Measurements from ENCODE around the gene VASH2.
"Not testable (repeated sequence)": the region's sequence is repeated elsewhere in the genome, so short reads cannot be mapped to it uniquely, and the experiment has no call there.

Gene VASH2

DNA sequence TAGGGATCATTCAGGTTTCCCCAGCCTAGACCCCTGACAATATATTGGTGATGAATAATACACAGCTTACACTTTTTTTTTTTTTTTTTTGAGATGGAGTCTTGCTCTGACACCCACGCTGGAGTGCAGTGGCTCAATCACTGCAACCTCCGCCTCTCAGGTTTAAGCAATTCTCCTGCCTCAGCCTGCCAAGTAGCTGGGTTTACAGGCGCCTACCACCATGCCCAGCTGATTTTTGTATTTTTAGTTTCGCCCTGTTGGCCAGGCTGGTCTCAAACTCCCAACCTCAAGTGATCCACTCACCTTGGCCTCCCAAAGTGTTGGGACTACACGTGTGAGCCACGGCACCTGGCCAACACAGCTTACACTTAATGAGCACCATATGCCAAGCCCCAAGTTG, 7.2 kb downstream of the VASH2 start:
- DNase-seq (ENCODE audit: low read depth): no peak

DNA sequence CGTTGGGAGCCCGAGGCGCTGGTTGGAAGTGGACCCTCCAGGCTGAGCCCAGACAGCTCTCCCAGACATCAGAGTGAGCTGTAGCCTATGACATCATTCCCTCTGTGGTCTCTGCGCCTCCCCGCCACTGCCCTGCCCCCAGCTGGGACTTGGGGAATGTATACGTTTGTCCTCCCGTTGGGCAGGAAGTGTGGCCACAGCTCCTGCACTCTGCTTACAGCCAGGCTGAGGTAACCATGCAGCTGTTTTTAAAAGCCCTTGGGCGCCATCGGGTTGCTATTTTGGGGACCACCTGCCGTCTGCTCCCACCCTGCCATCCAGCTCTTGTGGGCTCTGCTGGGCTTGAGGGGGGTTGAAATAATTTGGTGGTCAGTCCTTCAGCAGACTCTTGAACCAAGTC, 7.8 kb downstream of the VASH2 start:
- DNase-seq (ENCODE audit: low read depth): no peak

DNA sequence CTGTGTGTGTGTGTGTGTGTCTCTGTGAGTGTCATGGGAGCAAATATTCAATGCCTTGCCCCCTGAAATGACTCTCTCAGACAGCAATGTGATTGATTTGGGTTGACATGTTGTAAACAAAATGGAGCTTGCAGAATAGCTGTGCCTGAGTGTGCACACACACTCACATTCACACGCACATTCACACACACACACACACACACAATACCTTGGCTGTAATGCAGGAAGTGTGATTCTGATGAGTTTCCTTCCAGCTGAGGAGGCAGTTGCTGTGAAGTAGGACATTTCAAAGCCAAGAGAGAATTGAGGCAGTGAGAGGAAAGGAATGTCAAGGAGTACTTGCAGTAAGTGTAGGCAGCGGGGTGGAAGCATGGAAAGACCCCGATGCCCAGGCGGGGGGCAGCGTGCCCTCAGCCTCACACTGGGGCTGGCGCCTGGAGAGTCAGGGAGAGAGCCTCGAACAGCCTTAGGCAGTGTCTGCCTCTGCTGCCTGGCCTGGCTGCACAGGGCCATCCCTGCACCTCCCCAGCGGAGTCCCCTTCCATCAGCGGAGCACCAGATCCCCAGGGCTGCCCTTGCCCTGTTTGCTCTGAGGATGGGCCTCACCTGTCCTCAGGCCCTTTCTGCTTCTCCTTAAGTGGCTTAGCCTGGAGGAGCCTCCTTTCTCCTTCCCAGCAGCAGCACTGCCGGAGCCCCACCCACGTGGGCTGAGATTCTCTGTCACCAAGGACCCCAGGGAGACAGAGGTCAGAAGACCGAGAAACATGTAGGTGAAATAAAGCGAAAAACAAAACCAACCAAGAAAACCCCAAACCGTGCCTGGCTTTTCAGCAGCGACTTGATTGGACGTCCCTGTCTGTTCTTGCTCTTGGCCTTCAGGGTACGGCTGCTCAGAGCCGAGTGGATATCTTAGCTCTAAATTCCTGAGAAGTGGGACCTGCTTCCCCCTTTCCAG, 9.2 kb downstream of the VASH2 start:
- no peak for DNase-seq (ENCODE audit: low read depth)

DNA sequence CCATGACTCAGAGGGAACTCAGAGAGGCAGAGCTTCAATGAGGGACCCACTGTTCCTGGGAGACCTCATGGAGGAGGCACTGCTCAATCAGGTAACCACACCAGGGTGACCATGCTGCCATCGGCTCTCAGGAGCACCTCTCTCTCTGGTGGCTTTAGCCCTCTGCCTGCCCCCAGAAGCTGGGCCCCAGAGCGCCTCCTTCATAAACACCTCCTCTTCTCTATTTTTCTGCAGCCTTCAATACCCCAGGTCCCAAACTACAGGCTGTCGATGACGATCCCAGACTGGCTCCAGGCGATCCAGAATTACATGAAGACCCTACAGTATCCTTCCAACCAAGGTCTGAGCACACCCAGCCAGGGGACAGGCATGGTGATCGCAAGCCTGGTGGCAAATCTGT, 10.6 kb downstream of the VASH2 start:
- DNase-seq (ENCODE audit: low read depth): no peak

DNA sequence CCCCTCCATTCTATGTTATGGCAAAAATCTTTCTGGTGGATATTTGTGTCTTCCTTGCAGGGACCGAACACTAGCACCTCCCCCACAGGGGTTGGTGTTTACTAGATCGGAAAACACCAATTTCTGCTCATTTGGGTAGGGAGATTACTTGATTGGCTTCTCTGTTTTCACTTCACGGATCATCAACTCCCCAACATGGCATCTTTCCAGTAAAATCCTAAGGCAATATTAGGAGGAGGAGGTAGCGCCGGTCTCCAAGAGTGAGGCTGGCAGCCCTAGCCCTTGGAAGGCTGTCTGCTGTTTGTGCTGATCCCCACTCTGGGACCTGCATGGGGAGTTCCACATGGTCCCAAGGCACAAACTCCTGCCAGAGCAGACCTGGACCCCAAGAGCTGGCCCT, 12.2 kb downstream of the VASH2 start:
- no peak for DNase-seq (ENCODE audit: low read depth)

DNA sequence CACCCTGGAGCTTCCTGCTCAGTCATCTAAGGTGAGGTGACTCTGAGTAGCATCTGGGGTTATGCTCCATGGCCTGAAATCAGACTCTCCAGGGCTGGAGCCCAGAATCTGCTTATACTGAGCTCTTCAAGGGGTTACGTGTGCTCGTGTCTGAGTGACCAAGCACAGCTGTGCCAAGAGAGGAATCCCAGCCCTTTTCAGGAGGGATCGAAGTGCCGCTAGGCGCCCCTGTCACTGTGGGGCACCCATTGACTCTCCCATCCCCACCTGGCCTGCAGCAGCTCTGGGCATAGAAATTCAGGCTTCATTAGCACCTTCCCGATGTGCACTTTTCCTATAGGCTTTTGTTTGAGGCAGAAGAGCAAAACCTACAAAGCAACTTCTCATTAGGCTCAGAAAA, 13.8 kb downstream of the VASH2 start:
- DNase-seq (ENCODE audit: low read depth): no peak

DNA sequence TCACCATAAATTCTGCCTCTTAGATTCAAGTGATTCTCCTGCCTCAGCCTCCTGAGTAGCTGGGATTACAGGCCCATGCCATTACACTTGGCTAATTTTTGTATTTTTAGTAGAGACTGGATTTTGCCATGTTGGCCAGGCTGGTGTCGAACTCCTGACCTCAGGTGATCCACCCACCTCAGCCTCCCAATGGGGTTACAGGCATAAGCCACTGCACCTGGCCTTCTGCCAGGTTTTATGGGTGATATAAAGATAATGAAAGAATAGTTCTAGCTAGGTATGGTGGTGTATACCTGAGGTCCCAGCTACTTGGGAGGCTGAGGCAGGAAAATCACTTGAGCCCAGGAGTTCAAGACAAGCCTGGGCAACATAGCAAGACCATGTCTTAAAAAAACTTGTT, 14.7 kb downstream of the VASH2 start:
- DNase-seq (ENCODE audit: low read depth): not testable (repeated sequence)

DNA sequence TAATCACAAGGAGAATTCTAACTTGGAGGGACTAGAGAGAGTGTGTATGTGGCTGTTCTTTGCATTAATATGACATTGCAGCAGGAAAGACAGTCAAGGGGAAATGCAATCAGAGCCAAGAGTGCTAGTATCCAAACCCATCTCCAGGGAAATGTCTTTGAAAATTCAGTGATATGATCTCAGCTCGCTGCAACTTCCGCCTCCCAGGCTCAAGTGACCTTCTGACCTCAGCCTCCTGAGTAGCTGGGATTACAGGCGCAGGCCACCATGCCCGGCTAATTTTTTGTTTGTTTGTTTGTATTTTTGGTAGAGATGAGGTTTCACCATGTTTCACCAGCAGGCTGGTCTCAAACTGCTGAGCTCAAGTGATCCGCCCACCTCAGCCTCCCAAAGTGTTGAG, 16.3 kb downstream of the VASH2 start:
- no peak for DNase-seq (ENCODE audit: low read depth)

DNA sequence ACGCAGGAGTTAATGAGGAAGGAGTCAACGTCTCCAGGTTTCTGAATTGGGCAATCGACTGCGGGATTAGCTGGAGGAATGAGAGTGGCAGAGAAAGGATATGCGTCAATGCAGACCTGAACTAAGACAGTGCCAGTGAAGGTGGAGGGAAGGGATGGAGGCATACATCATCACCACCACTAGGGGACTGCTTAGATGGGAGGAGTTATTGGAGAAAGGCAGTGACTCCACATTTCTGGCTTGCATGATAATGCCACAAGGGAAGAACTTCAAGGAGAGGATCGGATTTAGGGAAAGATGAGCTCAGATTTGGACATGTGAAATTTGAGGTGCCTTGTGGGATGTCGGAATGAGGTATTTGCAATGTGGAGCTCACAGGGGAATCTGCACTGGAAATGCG, 17.5 kb downstream of the VASH2 start:
- no peak for DNase-seq (ENCODE audit: low read depth)

DNA sequence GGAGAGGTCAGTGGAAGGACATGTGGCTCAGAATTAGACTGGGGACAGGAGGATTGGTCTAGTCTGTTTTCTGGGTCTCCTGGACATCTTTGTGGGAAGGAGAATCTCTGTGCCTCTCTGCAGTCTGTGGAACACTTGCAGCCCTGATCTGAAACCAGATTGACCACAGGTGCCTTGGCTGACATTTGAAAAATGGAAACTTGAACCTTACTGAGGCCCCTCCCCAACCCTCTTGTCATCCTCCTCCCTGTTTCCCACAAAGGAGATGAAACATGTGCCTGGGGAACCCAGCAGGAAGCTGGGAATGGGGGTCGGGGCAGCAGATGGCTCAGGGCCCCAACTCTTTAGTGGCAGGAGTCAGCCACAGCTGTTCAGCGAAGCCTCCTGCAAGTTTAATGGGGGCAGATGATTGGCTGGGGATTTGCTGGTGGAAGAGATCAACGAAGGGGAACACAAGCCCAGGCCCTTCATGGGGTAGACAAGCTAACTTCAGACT, 18.1 kb downstream of the VASH2 start:
- no peak for DNase-seq (ENCODE audit: low read depth)

DNA sequence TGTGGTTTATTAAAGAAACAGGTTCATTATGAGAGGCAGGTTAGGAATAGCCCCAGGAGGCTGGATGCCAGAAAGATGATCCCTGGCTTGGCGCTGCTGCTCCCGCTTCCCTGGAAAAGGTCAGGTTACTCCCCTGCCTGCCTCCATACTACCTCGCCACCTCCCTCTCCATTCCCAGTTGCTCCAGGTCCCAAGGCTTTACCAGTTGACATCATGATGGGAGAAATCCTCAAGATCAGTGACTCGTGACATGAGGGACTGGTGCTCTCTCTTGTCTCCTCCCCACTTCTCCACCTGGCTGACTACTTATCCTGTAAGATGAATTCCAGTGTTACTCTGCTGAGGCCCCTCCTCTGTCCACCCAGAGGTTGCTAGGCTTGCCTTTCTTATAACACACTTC, 19.7 kb downstream of the VASH2 start:
- DNase-seq (ENCODE audit: low read depth): no peak

DNA sequence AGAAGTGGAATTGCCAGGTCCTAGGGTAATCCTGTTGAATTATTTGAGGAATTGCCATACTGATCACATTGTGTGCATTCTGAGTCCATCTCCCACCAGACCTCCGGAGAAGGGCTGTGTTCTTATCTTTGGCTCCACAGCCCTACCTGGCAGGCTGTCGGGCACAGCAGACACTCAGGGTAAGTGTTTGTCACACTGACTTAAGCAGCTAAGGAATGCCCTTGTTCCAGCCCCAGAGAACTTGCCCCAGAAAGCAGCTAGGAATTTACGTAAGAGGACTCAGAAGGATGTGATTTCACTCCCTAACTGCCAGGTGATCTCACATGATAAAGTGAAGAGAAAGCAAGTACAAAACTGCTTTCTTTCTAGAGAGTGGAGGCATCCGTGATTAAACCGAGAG, 21.0 kb downstream of the VASH2 start:
- no peak for DNase-seq (ENCODE audit: low read depth)

DNA sequence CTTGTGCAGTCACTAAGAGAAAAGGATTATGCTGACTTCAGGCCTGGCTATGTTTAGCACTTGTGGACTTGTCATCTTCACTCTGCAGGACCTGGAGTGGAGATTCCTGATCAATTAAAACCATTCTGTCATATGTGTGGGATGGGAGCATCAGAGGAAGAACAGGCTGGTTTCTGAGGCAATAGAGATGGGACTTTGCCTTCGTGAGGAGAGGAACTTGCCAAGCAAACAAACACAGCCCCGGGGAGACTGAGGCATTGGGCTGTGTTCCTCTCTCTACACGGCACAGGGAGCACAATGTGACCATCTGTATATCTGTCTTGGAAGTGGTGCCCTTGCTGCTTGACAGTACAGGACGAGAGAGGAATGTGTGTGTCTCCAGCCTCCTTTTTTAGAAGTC, 23.1 kb downstream of the VASH2 start:
- DNase-seq (ENCODE audit: low read depth): no peak

DNA sequence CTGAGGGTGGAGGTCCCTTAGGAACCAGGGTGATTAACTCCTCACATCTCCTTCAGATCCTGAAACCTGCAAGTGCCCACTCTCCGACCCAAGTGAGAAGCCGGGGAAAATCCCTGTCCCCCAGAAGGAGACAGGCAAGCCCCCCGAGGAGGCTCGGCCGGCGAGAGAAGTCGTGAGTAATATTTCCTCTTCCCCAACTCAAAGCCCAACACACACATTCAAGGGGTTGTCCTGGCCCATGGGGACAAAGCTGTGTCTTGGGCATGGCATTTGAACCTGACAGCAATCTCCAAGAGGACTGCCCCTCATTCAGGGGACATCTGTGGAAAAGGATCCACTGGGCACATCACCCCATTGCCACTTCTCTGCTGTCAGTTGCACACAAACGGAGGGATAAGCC, 23.6 kb downstream of the VASH2 start:
- no peak for DNase-seq (ENCODE audit: low read depth)

DNA sequence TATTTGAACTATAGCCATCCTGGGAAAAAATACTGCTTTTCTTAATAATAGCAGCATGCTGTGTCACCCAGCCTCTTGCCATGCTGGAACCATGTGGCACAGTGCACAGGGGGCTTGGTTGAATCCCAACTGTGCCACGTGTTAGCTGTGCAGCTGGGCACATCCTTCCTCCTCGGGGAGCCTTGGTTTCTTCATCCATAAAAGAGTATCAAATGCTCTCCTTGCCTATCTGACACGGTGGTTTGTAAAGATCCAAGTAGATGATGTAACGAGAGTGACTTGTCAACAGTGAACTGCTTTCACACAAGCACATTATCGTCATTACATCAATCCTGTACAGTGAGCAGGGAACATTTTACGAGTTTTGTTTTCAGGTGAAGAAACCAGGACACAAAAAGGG, 24.4 kb downstream of the VASH2 start:
- no peak for DNase-seq (ENCODE audit: low read depth)

DNA sequence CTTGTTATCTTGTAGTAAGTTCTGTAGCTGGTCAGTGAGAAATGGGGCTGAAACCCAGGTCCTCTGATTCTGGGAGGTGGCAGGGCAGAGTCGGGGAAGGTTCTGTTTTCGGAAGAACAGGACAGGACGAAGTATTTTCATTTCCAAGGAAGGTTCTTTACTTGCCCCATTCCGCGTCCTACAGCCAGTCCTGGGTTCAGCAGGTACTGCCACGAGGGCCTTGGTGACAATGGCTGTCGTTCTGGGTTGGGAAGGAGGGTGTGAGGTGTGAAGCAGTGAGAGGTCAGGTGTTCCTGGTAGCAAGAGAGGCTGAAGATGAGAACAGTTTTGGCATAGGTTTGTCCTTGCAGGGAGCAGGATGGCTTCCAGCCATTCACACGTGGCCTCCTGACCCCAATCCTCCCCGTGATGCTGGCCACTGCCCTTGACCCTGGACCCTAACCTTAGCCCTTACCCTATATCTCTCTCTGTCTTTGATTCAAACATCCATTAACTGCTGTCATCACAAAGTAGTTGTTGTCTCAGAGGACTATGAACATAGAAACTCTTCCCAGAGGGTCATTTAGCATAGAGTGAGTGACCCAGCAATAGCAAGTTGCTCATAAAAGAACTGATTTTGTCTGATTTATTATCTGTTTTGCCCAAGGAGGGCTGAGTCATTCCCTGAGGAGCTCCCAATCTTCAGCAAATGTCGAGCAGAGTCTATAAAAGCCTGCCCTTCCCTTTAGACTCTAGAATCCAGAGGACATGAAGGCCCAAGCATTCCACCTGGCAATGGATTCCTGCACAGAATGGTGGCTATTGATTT, 25.0 kb downstream of the VASH2 start:
- DNase-seq (ENCODE audit: low read depth): peak; percentile 50

DNA sequence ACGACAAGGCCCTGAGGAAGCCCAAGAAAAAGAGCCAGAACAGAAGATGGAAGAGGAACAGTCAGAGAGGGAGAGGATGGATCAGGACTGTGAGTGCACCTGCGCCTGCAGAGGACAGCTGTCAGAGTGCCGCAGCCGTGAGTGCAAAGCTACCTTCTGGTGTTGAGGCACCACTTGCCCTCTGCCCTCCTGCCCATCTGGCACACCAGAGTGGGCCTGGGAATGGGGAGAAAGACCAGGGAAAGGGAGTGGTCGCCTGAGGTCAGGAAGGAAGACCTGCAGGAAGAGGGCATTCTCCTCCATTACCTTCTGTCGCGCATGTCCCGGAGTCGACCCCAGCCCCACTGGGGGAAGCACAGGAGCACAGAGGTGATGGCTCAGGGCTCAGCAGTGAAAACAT, 26.2 kb downstream of the VASH2 start:
- DNase-seq (ENCODE audit: low read depth): no peak

DNA sequence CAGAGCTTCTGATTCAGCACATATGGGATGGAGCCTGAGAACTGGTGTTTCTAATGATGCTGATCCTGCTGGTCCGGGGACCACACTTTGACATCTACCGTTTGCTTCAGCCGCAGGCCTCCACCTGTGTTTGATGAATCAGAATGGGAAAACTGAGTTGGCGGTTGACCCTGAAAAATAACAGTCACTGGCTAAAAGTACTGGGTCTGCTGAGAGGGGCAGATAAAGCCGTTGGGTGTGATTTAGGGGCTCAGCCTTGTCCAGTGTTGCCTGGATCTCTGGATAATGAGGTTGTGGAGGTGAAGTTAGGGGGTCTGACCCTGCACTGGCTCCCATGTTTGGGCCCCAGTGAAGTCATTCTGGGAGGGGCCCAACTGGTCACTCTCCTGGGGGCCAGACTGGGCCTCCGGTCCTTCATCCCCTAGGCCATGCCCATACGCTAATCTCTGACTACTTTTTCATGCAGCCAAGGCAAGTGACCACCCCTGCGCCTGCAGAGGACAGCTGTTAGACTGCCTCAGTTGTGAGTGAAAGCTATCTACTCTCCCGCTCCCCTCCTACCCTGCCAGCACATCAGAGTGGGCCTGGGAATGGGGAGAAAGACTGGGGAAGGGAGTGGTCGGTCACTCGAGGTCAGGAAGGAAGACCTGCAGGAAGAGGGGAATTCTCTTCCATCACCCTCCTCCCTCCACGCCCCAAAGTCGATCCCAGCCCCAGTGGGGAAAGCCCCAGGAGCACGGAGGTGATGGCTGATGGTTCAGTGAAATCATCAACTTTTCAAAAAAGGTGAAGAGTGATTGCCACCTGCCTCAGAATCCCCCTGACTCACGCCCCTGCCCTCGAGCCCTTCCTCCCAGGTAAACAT, 27.7 kb downstream of the VASH2 start:
- no peak for DNase-seq (ENCODE audit: low read depth)

DNA sequence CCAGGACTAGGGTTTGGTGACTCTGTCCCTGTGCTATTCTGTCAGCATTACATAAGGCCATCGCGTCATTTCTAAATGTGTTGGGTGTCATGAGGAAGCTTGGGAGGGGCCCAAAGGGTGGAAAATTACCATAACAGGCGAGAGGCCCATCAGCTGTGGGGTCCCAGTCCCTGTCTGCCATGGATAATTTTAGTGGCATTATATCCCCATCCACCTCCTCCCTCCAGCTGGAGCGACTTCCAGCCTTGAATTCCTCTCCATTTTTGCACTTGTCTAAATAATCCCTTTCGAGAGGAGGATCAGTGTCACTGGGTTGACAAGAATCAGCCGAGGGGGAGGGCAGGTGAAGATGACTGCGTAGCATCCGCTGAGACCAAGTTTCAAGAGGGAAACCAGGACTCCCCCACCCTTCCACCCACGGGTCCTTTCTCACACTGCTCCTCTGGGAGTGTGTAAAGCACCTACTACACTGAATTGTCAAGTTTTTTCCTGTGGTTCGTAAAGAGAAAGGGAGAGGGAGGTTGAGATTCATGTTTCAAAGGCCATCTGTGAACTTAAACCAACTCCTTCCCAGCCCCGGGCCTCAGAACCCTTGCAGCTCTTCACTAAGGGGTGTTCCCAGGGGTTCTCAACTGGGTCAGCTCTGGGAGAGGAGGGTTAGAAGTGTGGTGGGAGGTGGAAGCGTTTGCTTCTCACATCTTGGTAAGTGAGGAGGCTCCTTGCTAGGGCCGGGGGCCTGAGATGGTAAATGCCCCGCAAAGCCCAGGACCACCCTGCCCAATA, 29.2 kb downstream of the VASH2 start:
- DNase-seq (ENCODE audit: low read depth): no peak

DNA sequence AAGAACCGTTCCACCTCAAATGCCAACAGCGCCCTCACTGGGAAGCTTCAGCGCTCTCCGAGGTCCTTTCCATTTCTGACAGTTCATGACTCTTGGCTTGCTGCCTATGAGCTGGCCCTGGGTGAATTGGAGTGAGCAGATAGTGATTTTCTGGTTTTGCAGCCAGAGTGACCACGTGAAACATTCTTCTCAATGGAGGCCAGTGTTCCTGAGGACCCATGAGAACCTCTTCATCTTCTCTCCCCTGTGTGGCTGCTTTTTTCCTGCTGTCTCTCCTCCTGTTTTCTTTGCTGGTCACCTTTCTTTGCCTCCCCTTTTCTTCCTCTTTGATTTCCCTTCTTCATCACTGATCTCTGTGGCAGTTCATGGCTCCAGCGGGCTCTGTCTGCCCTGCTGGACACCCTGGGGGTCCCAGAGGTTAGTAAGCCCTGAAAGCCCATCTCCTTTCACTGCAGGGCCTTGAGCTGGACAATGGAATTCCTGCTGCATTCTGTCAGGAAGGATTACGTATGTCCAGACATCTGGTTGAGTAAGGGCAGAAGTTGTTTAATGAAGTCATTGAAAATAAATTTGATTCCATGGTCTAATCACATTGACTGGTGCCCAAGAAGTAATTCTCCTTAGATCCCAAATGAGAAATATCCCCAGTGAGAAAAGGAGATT, 29.9 kb downstream of the VASH2 start:
- DNase-seq (ENCODE audit: low read depth): no peak

DNA sequence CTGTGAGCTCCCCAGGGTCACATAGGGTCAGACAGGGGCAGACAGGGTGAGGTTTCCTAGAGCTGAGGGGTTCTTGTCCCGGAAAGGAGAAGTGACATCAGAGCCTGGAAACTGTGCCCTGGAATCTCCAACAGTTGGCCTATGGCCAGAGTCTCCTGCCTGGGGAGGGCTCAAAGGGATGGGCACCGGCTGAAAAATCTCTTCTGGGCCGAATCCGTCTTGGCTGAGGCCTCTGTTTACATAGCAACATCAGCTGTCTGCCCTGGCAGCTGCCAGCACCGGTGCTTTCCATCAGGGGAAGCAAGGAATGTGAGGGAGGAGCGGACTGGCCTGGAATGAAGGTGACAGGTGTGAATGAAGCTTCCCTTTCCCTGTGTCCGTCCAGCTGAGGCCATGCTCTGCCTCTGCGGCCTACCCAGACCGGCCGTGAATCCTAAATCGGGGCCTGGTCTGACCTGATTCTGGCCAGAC, 30.7 kb downstream of the VASH2 start:
- DNase-seq (ENCODE audit: low read depth): no peak

Data from GM04503 (cell line).